ENCODE measurements around the gene NLRC5.

Gene NLRC5

GRCh38 chr16:57053206-57053605 lies 63.8 kb downstream of the NLRC5 start (continued):
- no peak for TF ChIP-seq CREB5 (CRISPR knock-in tag; IDR thresholded peaks at IDR 0.05; ENCODE audit: low read depth)

GRCh38 chr16:57054338-57054737 lies 65.0 kb downstream of the NLRC5 start:
- no peak for ATAC-seq
- TF ChIP-seq ZNF70 (CRISPR knock-in tag; IDR thresholded peaks at IDR 0.05): no peak
- TF ChIP-seq CSDC2 (CRISPR knock-in tag; IDR thresholded peaks at IDR 0.05): no peak
- no peak for TF ChIP-seq OSR1 (CRISPR knock-in tag; IDR thresholded peaks at IDR 0.05)
- no peak for TF ChIP-seq CREB5 (CRISPR knock-in tag; IDR thresholded peaks at IDR 0.05; ENCODE audit: low read depth)
- no peak for TF ChIP-seq TSHZ2 (CRISPR knock-in tag; IDR thresholded peaks at IDR 0.05)
- TF ChIP-seq ESRRG (CRISPR knock-in tag; IDR thresholded peaks at IDR 0.05): no peak
- no peak for TF ChIP-seq ISL1 (CRISPR knock-in tag; IDR thresholded peaks at IDR 0.05)
- TF ChIP-seq TCF4 (CRISPR knock-in tag; IDR thresholded peaks at IDR 0.05; ENCODE audit: borderline replicate concordance): no peak
- TF ChIP-seq ZC3H10 (CRISPR knock-in tag; IDR thresholded peaks at IDR 0.05): no peak
- no peak for TF ChIP-seq TOX (CRISPR knock-in tag; IDR thresholded peaks at IDR 0.05; ENCODE audit: borderline replicate concordance)
- TF ChIP-seq RARB (CRISPR knock-in tag; IDR thresholded peaks at IDR 0.05): no peak
- no peak for TF ChIP-seq GLIS3 (CRISPR knock-in tag; IDR thresholded peaks at IDR 0.05)

- no peak for ATAC-seq
- no peak for TF ChIP-seq BACH2 (CRISPR knock-in tag; IDR thresholded peaks at IDR 0.05; ENCODE audit: borderline replicate concordance)
These were observed 65.4 kb downstream of the NLRC5 start for GRCh38 chr16:57054771-57055170.

- TF ChIP-seq ZFP3 (CRISPR knock-in tag; IDR thresholded peaks at IDR 0.05) (no peak), CSDC2 (CRISPR knock-in tag; IDR thresholded peaks at IDR 0.05) (no peak), ZNF70 (CRISPR knock-in tag; IDR thresholded peaks at IDR 0.05) (no peak), ZNF8 (CRISPR knock-in tag; IDR thresholded peaks at IDR 0.05) (no peak), PATZ1 (CRISPR knock-in tag; IDR thresholded peaks at IDR 0.05; ENCODE audit: borderline replicate concordance) (no peak), RARB (CRISPR knock-in tag; IDR thresholded peaks at IDR 0.05) (no peak), TOX (CRISPR knock-in tag; IDR thresholded peaks at IDR 0.05; ENCODE audit: borderline replicate concordance) (no peak), ESRRG (CRISPR knock-in tag; IDR thresholded peaks at IDR 0.05) (no peak), TCF4 (CRISPR knock-in tag; IDR thresholded peaks at IDR 0.05; ENCODE audit: borderline replicate concordance) (no peak), OSR1 (CRISPR knock-in tag; IDR thresholded peaks at IDR 0.05) (no peak), TSHZ2 (CRISPR knock-in tag; IDR thresholded peaks at IDR 0.05) (no peak), ISL1 (CRISPR knock-in tag; IDR thresholded peaks at IDR 0.05) (no peak), ARNTL (CRISPR knock-in tag; IDR thresholded peaks at IDR 0.05; ENCODE audit: borderline replicate concordance, low read depth) (no peak), ZNF565 (CRISPR knock-in tag; conservative IDR thresholded peaks at IDR 0.05; ENCODE audit: low read depth) (no peak), CREB5 (CRISPR knock-in tag; IDR thresholded peaks at IDR 0.05; ENCODE audit: low read depth) (no peak), SNAI2 (CRISPR knock-in tag; IDR thresholded peaks at IDR 0.05) (no peak), CSRNP3 (CRISPR knock-in tag; IDR thresholded peaks at IDR 0.05) (no peak)
- ATAC-seq: no peak
These were observed 66.3 kb downstream of the NLRC5 start for GRCh38 chr16:57055671-57056070.

Measured in SK-N-SH treated with all-trans-retinoic acid at 6 μM for 48 hours (cell line).